Neural crest cell (in vitro differentiated cells): ENCODE results near the gene MYO10. TPM values are rescaled to one million over a fixed set of nuclear protein-coding genes. Genes with fewer than 3 reads are reported as not detected.

ENCODE experiments used
- DNase-seq: peaks from one replicate; pipeline ENCODE4 v3.0.0; 2021; ENCODE audit warnings: low read depth, mixed read lengths, low spot score
- H3K27ac Mint-ChIP-seq: one replicate; pipeline ENCODE4 v1.8.0; 2021; ENCODE audit warnings: mild to moderate bottlenecking, mixed read lengths; ENCODE audit not compliant: unreplicated experiment
- H3K27me3 Mint-ChIP-seq: 2 replicates; pipeline ENCODE4 v1.8.0; 2021; ENCODE audit warnings: low read depth, mild to moderate bottlenecking, mixed read lengths
- H3K36me3 Mint-ChIP-seq: 2 replicates; pipeline ENCODE4 v1.8.0; 2021; ENCODE audit warnings: low read depth, mild to moderate bottlenecking, mixed read lengths
- H3K4me1 Mint-ChIP-seq: 2 replicates; pipeline ENCODE4 v1.8.0; 2021; ENCODE audit warnings: mixed read lengths
- H3K4me3 Mint-ChIP-seq: one replicate; pipeline ENCODE4 v1.8.0; 2021; ENCODE audit warnings: mild to moderate bottlenecking, mixed read lengths
- H3K9me3 Mint-ChIP-seq: 2 replicates; pipeline ENCODE4 v1.8.0; 2021; ENCODE audit warnings: mixed read lengths
- CTCF ChIP-seq: fragments of 200-600 bp; sonication (generic); conservative IDR thresholded peaks from 2 replicates; pipeline ENCODE4 v1.5.0; 2021; ENCODE audit warnings: antibody characterized with exemption, mild to moderate bottlenecking
- total RNA-seq: library from RNA; stranded (reverse); gene quantifications from 2 replicates; pipeline ENCODE4 v1.2.1, GENCODE V29; 2021

Gene MYO10
- total RNA-seq, 1 donor from 2014 or later = 94.4 TPM

- H3K27ac Mint-ChIP-seq = no peak overlapping the region
- no peaks in the 10 kb centered on the region for H3K9me3 Mint-ChIP-seq
- H3K27me3 Mint-ChIP-seq = no peaks in the 10 kb centered on the region
- H3K4me1 Mint-ChIP-seq = no peaks in the 10 kb centered on the region
- DNase-seq = no peak
- H3K4me3 Mint-ChIP-seq = no peak overlapping the region
- H3K36me3 Mint-ChIP-seq = peaks cover 49% of the 10 kb centered on the region
- no peak for TF ChIP-seq CTCF
Observed at GRCh38 chr5:16679190-16679589, 256.9 kb downstream of the MYO10 start.

- Mint-ChIP-seq H3K27me3 (no peaks in the 10 kb centered on the region), H3K36me3 (peaks cover 44% of the 10 kb centered on the region), H3K9me3 (no peaks in the 10 kb centered on the region), H3K4me3 (no peak overlapping the region), H3K4me1 (no peaks in the 10 kb centered on the region), H3K27ac (peak overlapping the region; percentile 45)
- no peak for DNase-seq
- no peak for TF ChIP-seq CTCF
Observed at GRCh38 chr5:16675806-16676205, 260.3 kb downstream of the MYO10 start.

- Mint-ChIP-seq H3K4me1 (no peaks in the 10 kb centered on the region), H3K27me3 (no peaks in the 10 kb centered on the region), H3K4me3 (no peak overlapping the region), H3K27ac (no peak overlapping the region), H3K36me3 (peaks cover 38% of the 10 kb centered on the region), H3K9me3 (no peaks in the 10 kb centered on the region)
- no peak for TF ChIP-seq CTCF
- DNase-seq = no peak
Observed at GRCh38 chr5:16674750-16675149, 261.3 kb downstream of the MYO10 start.

GRCh38 chr5:16673241-16674201, 262.6 kb downstream of the MYO10 start:
- no peaks in the 10 kb centered on the region for H3K4me1 Mint-ChIP-seq
- DNase-seq = no peak
- H3K27ac Mint-ChIP-seq = peak overlapping the region; percentile 43
- H3K4me3 Mint-ChIP-seq = no peak overlapping the region
- TF ChIP-seq CTCF = no peak
- H3K9me3 Mint-ChIP-seq = no peaks in the 10 kb centered on the region
- H3K36me3 Mint-ChIP-seq = peaks cover 31% of the 10 kb centered on the region
- no peaks in the 10 kb centered on the region for H3K27me3 Mint-ChIP-seq

GRCh38 chr5:16671208-16671607, 264.9 kb downstream of the MYO10 start:
- no peak for TF ChIP-seq CTCF
- DNase-seq = no peak
- Mint-ChIP-seq H3K4me1 (no peaks in the 10 kb centered on the region), H3K27me3 (no peaks in the 10 kb centered on the region), H3K27ac (no peak overlapping the region), H3K36me3 (peaks cover 36% of the 10 kb centered on the region), H3K9me3 (no peaks in the 10 kb centered on the region), H3K4me3 (no peak overlapping the region)
